Brain pericyte (primary cell): ENCODE results near the gene SSC5D.
"Not testable (repeated sequence)": the region's sequence is repeated elsewhere in the genome, so short reads cannot be mapped to it uniquely, and the experiment has no call there.

Experiments
- DNase-seq: peaks from one replicate; pipeline ENCODE4 v3.0.0-alpha.2; 2012; ENCODE audit warnings: low read depth, low spot score

Gene SSC5D

GRCh38 chr19:55486971-55487923 lies 989 bp upstream of the SSC5D start:
- peak; percentile 63 for DNase-seq

DNA sequence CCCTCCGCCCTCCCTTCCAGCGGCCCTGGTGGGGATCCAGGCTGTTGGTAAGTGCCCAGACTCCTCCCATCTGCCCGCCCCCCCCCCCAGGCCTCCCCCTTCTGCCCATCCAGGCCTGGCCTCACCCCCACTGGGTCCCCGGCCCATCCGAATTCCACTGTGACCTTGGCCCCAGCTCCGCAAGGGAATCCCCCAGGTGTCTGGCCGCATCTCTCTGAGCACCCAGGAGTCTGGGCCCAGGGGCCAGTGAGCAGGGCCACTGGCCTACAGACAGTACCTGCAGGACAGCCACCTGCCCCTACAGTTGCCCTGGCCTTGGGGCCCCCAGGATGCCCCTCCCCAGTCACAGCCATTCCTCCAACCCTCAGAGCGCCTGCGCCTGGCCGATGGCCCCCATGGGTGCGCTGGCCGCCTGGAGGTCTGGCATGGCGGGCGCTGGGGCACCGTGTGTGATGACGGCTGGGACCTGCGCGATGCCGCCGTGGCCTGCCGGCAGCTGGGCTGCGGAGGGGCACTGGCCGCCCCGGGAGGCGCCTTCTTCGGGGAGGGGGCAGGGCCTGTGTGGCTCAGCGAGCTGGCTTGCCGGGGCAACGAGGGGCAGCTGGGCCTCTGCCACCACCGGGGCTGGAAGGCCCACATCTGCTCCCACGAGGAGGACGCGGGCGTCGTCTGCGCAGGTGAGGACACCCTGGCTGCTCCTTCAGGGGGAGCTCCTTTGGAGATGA lies 912 bp downstream of the SSC5D start:
- DNase-seq: no peak

- no peak for DNase-seq
Measured at GRCh38 chr19:55489711-55490477, 1.7 kb downstream of the SSC5D start.

GRCh38 chr19:55490478-55491432 lies 2.5 kb downstream of the SSC5D start:
- DNase-seq: no peak

DNA sequence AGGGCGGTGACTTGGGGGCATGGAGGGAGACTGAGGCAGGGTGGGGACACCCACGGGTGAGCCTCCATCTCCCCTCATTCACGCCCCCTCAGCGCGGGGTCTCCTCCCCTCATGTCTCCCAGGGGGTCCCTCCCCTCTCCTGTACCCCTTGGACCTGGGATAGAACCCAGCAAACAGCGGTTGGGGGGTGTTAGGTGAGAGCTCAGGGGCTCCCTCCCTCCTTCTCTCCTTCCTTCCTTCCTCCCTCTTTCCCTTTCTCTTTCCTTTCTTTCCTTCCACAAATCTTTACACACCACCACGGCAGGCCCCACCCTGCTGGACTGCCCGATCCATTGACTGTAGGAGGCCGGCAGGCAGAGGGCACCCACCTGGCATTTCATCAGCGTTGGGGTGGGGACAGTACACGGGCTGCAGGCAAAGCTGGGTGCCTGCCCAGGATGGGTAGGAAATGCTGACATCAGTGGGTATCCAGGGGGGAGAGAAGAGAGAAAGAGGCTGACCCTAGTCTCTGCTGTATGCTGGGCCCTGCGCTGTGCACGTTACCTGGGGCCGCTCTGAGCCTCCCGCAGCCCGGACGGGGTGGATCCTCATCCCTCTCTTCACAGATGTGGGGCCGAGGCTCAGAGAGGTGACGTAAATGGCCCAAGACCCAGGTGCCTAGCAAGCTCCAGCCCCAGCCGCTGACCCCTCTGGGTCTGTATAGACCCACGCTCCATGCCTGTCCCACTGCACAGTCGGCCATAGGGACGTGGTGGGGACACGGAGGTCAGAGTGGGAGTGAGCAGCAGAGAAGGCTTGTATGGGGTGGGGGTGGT lies 3.5 kb downstream of the SSC5D start:
- no peak for DNase-seq

DNA sequence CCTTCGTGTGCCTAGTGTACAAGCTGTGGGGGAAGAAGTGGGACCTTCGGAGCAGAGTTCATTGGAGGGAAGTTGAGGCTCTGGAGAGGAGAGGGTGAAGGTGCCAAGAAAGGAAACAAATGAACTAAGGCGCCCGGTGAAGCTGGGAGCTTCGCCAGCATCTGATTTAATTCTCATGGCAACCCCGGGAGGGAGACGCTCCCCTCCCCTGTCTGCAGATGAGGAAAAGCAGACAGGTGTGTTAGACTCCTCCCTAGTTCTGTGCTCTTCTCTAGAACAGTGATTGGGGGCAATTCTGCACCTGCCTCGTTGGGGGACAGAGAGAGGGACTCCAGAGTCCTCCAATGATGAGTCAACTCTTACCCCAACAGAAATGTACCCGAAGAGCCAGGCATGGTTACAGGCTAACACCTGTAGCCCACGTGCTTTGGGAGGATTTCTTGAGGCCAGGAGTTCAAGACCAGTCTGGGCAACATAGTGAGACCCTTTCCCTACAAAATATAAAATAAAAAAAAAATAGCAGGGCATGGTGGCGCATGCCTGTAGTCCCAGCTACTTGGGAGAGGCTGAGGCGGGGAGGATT lies 4.2 kb downstream of the SSC5D start:
- no peak for DNase-seq

GRCh38 chr19:55493052-55493644 lies 4.9 kb downstream of the SSC5D start:
- DNase-seq: no peak

DNA sequence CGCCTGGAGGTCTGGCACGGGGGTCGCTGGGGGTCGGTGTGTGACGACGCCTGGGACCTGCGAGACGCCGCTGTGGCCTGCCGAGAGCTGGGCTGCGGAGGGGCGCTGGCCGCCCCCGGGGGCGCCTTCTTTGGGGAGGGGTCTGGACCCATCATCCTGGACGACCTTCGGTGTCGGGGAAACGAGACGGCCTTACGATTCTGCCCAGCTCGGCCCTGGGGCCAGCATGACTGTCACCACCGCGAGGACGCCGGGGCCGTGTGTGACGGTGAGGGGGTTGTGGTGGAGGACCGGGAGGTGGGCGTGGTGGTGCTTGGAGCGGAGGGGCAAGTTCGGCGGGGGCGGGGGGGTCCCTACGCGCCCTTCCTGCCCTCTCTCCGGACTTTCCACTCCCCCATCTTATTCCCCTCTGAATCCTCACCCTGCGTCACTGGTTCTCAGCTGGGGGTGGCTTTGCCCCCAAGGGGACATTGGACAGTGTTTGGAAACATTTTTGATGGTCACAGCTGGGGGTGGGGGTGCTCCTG lies 5.5 kb downstream of the SSC5D start:
- no peak for DNase-seq

GRCh38 chr19:55494172-55494761 lies 6.0 kb downstream of the SSC5D start:
- no peak for DNase-seq

- no peak for DNase-seq
Measured at GRCh38 chr19:55495646-55496349, 7.6 kb downstream of the SSC5D start.

DNA sequence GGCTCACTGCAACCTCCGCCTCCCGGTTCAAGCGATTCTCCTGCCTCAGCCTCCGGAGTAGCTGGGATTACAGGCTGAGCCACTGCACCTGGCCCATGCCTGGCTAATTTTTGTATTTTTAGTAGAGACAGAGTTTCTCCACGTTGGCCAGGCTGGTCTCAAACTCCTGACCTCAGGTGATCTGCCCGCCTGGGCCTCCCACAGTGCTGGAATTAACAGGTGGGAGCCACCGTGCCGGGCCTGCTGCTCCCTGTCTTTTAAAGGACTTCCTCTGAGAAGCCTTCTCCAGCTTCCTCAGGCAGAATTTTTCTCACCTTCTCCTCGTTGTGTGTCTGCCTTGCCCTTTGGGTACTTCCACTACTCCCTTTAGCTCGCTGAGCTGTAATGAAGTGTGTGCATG lies 8.6 kb downstream of the SSC5D start:
- not testable (repeated sequence) for DNase-seq

- DNase-seq: no peak
Measured at GRCh38 chr19:55497763-55498162, 9.5 kb downstream of the SSC5D start.

- no peak for DNase-seq
Measured at GRCh38 chr19:55498246-55498840, 10.1 kb downstream of the SSC5D start.

GRCh38 chr19:55500368-55500952 lies 12.2 kb downstream of the SSC5D start:
- DNase-seq: no peak

DNA sequence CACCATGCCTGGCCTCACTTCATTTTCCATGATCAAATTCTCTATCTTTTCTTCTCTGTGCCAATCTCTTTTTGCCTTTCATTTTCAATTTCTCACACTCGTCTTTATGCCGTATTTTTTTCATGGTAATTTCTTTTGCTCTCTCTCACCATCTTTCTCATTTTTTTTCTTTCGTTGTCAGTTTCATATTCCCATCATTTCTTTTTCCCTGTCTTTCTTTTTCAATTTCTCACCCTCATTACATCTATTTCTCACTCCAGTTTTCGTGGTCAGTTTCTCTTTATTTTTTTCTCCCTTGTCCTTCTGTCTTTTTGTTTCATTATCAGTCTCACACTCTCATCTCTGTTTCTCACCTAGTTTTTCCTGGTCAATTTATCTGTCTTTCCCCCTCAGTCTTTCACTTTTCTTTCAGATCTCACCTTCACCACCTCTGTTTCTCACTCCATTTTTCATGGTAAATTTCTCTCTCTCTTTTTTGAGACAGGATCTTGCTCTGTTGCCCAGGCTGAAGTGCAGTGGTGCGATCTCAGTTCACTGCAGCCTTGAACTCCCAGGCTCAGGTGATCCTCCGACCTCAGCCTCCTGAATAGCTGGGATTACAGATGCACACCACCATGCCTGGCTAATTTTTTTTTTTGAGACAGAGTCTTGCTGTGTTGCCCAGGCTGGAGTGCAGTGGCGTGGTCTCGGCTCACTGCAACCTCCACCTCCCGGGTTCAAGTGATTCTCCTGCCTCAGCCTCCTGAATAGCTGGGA lies 14.1 kb downstream of the SSC5D start:
- no peak for DNase-seq

DNA sequence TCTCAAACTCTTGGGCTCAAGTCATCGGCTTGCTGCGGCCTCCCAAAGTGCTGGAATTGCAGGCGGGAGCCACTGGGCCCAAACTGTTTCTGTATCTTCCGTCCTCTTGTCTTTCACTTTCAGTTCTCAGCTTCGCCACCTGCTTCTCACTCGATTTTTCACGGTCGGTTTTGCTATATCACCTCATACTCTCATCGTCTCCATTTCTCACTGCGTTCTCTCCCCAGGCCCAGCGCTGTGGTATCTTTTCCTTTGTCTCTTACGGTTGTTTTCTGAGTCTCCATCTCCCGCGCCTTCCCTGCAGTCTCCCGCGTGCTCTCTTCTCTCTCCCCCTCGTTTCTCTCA lies 14.9 kb downstream of the SSC5D start:
- no peak for DNase-seq
